Measurements from ENCODE around the gene LIMS2.

The LIMS2 gene

DNA sequence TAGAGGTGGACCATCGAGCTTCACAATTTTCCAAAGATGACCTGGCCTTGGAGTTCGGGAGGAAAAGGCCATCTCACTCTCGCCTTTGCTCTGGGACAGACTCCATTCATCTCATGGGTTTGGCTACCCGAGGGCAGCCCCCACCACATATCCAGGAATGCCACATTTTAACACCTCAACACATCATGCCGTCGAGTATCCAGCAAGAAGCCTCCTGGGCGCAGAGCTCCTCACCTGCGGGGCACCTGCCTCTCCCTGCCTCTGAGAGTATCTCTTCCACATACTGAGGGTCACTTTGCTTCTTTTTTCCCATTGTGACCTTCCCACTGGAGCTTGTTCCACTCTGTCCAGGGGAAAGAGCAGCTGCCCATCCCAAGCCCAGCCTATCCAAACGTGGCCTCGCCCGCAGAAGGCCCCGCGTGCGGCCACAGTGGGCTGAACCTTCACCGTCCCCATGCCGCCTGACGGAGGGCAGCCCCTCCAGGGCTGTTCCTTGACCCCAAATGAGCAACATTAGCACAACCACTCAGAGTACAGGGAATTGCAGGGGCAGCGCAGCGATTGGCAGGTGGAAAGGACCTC is 5.5 kb upstream of the LIMS2 start:
- no peak overlapping the region for H3K4me3 ChIP-seq (ENCODE audit: low read length)
- no peak for DNase-seq (ENCODE audit: low read depth)
- TF ChIP-seq, protein P1, sequence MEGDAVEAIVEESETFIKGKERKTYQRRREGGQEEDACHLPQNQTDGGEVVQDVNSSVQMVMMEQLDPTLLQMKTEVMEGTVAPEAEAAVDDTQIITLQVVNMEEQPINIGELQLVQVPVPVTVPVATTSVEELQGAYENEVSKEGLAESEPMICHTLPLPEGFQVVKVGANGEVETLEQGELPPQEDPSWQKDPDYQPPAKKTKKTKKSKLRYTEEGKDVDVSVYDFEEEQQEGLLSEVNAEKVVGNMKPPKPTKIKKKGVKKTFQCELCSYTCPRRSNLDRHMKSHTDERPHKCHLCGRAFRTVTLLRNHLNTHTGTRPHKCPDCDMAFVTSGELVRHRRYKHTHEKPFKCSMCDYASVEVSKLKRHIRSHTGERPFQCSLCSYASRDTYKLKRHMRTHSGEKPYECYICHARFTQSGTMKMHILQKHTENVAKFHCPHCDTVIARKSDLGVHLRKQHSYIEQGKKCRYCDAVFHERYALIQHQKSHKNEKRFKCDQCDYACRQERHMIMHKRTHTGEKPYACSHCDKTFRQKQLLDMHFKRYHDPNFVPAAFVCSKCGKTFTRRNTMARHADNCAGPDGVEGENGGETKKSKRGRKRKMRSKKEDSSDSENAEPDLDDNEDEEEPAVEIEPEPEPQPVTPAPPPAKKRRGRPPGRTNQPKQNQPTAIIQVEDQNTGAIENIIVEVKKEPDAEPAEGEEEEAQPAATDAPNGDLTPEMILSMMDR (IDR thresholded peaks at IDR 0.05; ENCODE audit: insufficient read depth, low read depth, low read length, missing control alignments): no peak

DNA sequence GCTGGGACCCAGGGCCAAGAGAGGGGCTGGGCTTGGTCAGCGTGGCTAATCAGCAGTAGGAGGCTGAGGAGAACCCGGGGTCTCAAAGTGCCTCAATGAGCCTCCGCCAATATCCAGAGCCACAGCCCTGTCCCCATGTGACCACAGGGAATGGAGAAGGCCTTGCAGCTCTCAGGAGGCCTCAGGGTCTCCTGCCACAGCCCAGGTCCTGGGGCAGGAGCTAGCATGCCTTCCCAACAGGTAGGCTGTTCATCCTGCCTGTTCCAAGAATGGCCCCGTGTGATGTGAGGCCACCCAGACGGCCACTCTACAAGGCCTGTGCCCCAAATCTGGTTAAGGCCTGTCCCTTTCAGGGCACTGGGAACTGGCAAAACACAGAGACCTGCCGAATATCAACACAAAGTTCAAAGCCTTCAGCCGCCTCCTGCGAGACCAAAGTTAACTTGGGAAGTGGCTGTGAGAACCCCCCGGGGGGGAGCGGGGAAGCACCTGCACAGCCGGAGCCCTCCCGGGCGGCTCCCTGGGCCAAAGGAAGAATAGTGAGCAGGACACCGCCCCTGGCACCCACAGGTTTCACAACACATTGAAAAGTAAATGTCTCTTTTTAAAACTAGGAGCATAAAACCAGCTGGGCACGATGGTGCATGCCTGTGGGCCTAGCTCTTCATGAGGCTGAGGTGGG is 4.5 kb upstream of the LIMS2 start:
- TF ChIP-seq, protein P1 (IDR thresholded peaks at IDR 0.05; ENCODE audit: insufficient read depth, low read depth, low read length, missing control alignments): no peak
- no peak overlapping the region for H3K4me3 ChIP-seq (ENCODE audit: low read length)
- DNase-seq (ENCODE audit: low read depth): no peak

DNA sequence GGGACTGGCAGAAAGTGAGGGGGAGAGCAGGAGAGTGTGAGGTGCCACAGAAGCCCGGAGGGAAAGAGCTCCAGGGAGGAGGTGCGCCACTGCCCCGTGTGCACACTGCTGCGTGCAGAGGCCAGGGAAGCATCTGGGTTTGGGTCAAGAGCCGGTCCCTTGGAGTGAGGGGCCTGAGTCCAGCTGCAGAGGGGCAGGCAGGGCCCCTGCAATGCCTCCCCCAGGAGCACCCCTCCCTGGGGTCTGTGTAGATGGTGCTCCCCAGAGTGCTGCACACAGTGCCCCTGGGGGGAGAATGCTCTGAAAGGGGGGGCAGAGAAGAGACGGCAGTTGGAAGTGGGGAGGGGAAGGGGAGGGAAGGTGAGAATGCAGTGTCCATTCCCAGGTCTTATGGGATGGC is 3.7 kb upstream of the LIMS2 start:
- DNase-seq (ENCODE audit: low read depth): no peak
- H3K4me3 ChIP-seq (ENCODE audit: low read length): no peak overlapping the region
- TF ChIP-seq, protein P1 (IDR thresholded peaks at IDR 0.05; ENCODE audit: insufficient read depth, low read depth, low read length, missing control alignments): no peak

DNA sequence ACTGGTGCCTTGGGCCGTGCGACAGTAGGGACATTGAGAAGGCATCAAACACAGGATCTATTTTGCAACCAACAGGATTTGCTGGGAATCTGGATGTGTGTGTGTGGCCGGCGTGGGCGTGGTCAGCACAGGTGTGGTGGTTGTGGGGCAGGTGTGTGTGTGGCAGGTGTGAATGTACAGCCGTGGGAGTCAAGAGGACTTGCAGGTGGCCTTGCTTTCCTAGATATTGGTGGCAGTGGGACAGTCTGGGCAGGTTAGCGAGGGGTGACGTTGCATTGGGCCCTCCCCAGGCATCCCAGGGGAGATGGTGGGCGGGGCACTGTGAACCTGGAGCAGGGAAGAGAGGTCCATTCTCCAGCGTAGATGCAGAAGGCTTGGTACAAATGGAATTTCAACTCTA is 3.2 kb upstream of the LIMS2 start:
- H3K4me3 ChIP-seq (ENCODE audit: low read length): no peak overlapping the region
- TF ChIP-seq, protein P1 (IDR thresholded peaks at IDR 0.05; ENCODE audit: insufficient read depth, low read depth, low read length, missing control alignments): no peak
- no peak for DNase-seq (ENCODE audit: low read depth)

DNA sequence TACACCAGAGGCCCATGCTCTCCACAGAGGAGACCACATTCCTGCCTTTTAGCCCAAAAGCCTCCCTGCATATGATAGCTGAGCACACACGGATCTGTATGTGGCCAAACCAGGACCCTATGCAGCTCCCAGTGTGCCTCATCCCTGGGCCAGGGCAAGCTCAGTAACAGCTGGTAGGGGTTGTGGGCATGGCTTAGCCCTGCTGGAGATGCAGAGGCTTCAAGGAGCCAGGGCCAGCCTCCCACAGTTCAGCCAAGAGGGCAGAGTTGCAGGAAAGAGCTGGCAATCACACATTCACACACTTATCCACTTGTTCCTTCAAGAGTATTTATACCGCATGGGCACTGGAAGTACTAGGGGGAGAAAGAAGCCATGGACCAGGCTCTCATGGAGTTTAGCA is 1.6 kb upstream of the LIMS2 start:
- DNase-seq (ENCODE audit: low read depth): no peak
- no peak overlapping the region for H3K4me3 ChIP-seq (ENCODE audit: low read length)
- TF ChIP-seq, protein P1 (IDR thresholded peaks at IDR 0.05; ENCODE audit: insufficient read depth, low read depth, low read length, missing control alignments): no peak

DNA sequence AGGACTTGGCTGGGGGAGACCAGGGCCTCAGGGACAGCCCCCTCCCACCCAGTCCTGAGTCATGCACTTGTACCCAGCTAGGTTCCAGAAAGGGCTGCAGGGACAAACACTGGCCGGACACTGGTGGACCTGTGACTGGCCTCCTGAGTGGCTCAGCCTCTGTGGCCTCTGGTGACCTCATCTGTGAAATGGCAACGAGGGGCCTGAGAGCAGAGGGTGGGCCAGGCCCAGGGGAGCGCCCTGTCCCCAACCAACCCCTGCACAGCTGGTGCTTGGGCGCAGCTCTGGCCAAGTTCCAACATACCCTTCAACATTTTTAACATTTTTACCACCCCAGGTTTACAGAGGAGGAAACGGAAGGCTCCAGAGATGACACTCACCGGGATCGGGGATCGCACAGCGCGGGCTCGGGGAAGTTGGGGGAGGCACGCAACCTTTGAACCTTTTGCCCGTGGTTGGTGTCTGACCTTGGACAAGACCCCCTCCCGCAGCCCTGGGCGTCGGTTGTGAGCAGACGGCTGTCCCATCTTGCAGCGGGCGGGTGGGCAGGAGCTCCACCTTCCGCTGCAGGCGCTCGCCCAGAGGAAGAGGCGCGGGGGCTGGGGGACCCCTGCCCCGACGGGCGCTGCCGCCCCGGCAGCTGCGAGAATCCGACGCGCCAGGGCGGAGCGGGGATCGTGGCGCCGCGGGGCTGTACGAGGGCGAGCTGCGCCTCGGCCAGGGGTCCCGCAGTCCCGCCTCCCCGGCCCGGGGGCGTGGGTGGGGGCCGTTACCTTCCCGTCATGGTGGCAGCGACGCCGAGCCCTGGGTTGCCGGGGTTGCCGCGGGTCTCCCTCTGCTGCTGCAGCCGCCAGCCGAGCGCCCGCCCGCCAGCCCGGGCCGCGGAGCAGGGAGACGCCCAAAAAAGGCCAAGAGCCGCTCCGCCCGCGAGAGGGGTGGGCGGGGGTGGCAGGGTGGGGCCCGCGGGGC is 805 bp downstream of the LIMS2 start:
- TF ChIP-seq, protein P1 (IDR thresholded peaks at IDR 0.05; ENCODE audit: insufficient read depth, low read depth, low read length, missing control alignments): no peak
- no peak for DNase-seq (ENCODE audit: low read depth)

More for the DNA sequence above, 805 bp downstream of the LIMS2 start:
- H3K4me3 ChIP-seq (ENCODE audit: low read length): no peak overlapping the region
